Activated CD4-positive, alpha-beta T cell treated with anti-CD3 and anti-CD28 coated beads for 48 hours (primary cell): ENCODE measurements around the gene IFITM5.

Experiments
- DNase-seq: peaks from one replicate; pipeline ENCODE4 v3.0.0-alpha.2; 2020

IFITM5 gene

GRCh38 chr11:282171-282570, 17.2 kb downstream of the IFITM5 start:
- peak; percentile 2 for DNase-seq

DNA sequence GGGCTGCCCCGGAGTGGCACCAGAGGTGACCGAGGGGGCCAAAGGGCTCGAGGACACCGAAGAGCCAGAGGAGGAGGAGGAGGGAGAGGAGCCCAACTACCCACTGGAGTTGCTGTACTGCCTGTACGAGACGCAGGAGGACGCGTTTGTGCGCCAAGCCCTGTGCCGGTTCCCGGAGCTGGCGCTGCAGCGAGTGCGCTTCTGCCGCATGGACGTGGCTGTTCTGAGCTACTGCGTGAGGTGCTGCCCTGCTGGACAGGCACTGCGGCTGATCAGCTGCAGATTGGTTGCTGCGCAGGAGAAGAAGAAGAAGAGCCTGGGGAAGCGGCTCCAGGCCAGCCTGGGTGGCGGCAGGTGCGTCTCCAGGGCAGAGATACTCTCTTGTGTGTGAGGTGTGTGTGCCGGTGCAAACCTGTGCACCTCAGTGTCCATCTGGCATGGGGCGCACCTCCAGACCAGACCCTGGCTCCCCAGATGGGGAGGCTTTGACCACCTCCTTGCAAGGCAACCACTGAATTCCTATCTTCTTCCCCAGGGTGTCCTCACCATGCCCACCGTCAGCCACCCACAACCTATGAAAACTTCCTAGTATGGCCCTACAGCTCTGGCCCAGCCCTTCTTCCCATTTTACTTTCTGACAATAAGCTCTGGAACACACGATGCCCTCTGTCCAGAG, 17.7 kb downstream of the IFITM5 start:
- DNase-seq: peak; percentile 49

- peak; percentile 57 for DNase-seq
Measured at GRCh38 chr11:280706-281485, 18.4 kb downstream of the IFITM5 start.

GRCh38 chr11:279966-280705, 19.2 kb downstream of the IFITM5 start:
- peak; percentile 69 for DNase-seq

DNA sequence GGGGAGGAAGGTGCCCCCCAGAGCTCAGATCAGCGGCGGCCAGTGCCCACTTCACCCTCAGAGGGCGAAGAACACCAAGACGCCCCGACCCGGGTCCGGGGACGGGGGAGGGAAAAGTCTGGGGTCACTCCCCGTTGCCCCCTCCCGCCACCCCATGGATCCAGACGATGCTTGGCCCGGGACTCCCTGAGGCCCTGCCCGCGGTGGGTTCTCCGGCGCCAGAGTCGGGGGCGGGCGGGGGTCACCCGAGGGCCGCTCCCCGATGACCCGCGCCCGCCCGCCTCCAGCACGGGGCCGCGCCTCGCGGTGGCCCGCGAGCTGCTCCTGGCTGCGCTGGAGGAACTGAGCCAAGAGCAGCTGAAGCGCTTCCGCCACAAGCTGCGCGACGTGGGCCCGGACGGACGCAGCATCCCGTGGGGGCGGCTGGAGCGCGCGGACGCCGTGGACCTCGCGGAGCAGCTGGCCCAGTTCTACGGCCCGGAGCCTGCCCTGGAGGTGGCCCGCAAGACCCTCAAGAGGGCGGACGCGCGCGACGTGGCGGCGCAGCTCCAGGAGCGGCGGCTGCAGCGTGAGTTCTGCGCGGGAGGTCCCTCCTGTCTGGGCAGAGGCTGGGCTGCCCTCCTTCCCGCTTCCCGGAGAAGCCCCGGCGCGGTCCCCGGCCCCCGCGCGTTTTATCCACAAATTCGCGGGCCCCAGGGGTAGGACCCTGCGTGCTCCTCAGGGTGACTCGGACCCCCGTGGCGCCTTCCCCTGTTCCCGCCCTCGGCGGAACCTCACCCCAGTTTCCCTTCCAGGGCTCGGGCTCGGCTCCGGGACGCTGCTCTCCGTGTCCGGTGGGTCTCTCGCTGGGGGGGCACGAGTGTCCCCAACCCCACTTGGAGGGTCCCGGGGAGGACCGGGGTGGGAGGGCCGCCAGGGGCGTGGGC, 20.0 kb downstream of the IFITM5 start:
- DNase-seq: no peak

DNA sequence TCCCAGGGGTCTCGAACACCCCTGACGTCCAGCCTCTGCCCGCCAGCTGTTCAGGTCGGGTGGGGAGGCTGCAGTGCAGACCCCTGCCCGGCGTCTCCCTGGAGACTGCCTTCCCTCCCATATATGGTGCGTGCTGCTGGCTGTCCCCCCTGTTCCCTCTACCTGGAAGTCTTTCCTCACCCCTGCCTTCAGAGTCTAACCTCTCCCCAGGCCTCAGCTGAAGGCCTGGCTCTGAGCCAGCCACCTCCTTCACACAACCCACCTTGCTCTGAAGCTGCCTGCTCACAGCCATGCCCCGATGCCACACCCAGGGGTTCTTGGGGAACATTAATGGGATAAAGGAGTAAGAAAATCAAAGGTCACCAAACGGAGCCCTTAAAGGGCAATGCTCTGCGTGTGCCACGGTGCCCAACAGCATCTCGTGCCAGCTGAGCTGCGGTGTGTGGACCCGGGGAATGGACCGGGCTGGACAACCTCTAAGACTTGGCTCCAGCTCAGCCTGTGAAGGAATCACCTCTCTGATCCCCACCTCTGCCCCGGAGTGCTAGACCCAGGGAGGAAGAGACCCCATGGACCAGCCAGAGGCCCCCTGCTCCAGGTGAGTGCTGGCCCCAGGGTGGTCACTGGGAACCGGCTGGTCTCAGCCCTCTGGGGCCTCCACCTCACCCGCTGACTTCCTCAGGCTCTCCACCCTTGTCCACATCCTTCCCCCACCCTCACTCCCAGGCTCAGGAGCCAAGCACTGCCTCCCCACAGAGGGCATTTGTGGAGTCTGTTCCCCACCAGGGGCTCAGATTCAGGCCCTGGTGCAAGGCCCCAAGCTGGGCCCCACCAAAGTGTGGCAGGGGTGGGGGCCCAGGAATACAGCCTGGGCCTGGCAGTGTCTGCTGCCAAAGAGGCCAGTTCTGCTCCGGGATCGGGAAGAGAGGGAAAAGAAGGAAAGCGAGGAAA, 21.1 kb downstream of the IFITM5 start, which contains the start of gene NLRP6:
TSS of gene NLRP6 (plus strand) at position 407 of the 951 bp plus-strand sequence. CDS start at position 570, 163 bp downstream.
- DNase-seq: no peak

DNA sequence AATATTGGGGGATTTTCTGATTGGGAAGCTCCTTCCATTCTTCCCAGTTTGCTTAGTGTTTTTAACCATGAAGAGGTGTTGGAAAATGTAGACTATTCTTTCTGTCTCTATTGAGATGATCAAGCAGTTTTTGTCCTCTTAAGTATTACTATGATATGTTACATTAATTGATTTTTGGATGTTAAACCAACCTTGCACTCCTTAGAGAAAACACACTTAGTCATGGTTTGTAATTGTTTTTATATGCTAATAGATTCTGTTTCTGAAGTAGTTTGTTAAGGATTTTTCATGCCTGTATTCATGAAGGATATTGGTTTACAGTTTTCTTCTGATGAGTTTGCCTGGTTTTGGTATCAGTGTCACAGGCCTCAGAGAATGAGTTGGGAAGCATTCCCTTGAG, 23.1 kb downstream of the IFITM5 start:
- DNase-seq: no peak

DNA sequence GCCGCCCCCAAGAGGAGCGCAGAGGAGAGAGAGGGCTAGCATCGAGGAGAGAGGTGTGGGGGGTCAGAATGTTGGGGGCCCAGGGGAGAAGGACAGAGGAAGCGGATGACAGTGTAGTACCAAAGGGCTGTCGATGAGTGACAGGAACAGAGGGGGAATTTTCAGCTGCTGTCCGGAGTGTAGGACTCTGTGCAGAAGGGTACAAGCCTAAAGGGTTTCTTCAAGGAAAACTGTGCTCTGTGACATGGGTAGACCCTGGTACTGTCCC, 26.5 kb downstream of the IFITM5 start:
- no peak for DNase-seq

- no peak for DNase-seq
Measured at GRCh38 chr11:272195-272930, 27.0 kb downstream of the IFITM5 start.

GRCh38 chr11:271319-271715, 28.0 kb downstream of the IFITM5 start:
- no peak for DNase-seq

GRCh38 chr11:270451-271318, 28.6 kb downstream of the IFITM5 start:
- DNase-seq: no peak

DNA sequence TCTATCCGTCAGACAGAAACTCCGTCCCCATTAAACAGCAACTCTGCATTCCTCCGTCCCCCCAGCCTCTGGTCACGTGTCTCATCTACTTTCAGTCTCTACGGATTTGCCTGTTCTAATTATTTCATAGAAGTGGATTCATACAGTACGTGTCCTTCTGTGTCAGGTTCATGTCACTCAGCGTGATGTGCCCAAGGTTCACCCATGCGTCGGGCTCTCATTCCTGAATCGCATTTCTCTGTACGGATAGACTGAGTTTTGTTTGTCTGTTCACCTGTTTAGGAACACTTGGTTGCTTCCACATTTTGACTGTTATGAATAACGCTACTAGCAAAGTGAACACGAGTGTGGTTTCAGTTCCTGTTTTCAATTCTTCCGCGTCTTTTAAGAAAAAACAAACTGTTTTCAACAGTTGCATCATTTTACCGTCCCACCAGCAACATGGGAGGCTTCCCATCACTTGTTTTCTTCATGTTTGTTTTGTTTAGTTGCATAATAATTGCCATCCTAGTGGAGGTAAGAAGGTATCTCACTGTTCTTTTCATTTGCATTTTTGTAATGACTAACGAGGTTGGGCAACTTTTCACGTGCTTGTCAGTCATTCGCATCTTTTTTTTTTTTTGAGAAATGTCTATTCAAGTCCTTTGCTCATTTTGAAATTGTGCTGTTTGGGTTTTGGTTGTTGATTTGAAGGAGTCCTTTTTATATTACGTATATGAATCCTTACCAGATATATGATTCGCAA, 30.0 kb downstream of the IFITM5 start:
- DNase-seq: peak; percentile 62

DNA sequence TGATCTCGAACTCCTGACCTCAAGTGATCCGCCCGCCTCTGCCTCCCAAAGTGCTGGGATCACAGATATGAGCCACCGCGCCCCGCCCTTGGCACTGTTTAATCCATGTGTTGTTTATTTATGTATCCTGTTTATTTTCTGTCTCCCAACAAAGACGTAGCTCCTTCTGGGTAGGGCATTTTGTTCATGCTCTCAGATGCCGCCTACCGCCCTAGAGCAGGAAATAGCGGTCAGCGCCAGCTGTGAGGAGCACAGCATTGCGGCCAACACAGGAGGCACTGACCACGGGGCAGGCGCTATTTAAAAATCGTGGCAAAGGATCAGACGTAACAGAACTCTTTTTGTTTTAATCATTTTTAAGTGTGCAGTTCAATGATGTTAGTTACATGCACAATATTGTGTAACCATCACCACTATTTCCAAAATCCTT, 30.6 kb downstream of the IFITM5 start:
- peak; percentile 51 for DNase-seq

DNA sequence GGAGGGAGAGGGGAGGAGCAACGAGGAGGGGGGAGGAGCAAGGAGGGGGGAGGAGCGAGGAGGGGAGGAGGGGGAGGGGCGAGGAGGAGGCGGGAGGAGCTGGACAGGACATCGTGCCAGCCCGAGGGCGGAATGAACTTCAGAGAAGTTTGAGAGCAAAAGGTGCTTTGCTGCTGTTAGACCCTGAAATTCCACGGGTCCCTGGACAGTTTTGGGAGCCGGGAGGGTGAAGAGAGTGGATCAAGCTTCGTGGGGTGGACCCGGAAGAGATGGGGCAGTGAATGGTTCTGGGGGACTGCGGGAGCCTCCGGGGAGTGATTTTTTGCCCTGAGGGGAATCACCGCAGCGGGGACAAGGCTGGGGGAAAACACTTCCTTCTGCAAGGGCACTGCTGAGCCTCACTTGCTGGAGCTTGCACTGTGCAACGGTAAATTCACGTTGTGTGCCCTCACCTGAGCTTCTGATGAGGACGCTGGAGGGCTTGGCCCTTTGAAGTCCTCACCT, 31.8 kb downstream of the IFITM5 start:
- peak; percentile 74 for DNase-seq

GRCh38 chr11:266676-267439, 32.5 kb downstream of the IFITM5 start:
- peak; percentile 43 for DNase-seq

DNA sequence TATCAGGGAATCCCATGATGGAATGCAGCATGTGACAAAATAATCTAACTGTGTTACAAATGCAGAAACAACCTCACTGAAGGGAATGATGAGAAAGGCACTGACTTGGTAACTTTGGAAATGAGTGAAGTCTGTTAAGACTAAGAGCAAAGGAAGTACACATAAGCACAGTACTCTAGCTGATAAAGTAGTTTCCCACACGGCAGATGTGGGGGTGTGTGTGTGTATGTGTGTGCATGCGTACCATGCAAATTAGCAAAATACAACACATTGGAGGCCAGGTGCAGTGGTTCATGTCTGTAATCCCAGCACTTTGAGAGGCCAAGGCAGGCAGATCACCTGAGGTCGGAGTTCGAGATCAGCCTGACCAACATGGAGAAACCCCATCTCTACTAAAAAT, 37.7 kb downstream of the IFITM5 start:
- DNase-seq: no peak

GRCh38 chr11:259413-259812, 39.9 kb downstream of the IFITM5 start:
- no peak for DNase-seq
